NCI-H446 (cell line): ENCODE results near the gene UBE2N.
"Not testable (repeated sequence)": the region's sequence is repeated elsewhere in the genome, so short reads cannot be mapped to it uniquely, and the experiment has no call there.

ENCODE experiments used
- DNase-seq, 2 experiments: peaks; one replicate each; lab custom pipeline; 2025; lab: John Stamatoyannopoulos, UW

UBE2N gene

DNA sequence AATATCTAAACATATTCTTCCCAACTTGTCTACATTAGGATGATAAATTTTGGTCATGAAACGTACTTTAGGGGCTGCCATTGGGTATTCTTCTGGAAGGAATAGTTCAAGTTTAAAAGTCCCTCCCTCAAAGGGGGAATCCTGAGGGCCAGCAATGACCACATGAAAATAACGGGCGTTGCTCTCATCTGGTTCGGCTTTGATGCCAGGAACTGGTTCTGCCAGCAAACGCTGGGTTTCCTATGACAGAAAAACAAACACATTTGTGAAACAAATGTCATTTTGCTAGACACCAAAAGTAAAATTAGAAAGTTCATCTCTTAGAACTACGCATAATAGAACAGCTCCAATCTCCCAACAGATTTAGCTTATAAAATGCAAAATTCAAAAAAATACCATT is 30.7 kb downstream of the UBE2N start:
- DNase-seq = not testable (repeated sequence)

DNA sequence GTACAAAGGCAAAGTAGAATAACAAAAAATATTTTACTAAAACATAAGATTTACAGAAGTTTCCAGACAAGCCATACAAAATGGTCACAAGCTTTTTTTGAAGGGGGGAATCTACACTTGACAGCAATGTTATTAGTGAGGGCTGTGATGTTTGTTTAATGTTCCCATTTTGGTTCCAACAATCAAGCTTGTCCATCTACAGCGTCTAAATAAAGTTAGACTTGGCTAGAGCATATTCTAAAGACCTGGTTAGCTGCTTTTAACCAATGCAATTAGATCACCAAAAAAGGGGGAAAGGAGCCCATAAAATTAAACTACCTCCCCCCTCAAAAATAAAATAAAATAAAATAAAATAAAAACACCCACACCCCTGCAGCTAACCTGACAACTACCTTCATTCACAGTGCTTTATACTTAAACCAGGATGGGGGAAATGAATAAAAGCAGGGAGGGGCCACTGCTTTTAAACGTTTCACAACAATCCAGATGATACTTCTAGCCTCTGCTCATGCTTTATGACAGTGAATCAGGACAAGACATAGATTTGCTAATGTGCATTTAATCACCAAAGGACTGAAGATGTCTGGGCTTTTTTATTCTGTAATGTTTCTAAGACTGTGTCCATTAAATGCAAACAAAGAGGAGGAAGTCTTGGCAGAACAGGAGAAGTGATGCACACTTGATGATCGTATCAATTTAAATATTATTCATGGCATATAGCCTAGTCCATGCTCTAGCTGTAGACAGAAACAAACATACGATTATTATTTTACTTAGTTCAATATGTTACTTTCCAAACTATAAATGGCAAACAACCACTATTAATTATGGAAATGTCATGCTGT is 32.2 kb downstream of the UBE2N start:
- not testable (repeated sequence) for DNase-seq

DNA sequence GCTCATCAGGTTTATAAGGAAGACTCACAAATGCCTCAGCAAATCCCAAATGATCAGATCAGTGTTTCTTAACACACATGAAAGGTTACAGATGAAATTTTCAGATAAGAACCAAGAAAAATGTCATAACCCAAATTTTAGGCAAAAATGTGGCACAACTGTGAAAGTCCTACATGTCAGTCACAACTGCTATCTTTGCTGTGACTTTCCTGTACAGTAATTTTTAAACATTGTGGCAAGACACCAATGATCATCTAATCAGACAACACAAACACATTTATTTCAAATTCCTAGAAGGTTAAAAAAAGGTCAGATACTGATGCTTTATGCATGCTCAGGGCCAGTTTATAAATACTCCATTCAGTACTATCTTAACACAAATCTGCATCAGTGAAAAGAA is 32.9 kb downstream of the UBE2N start:
- no peak for DNase-seq

DNA sequence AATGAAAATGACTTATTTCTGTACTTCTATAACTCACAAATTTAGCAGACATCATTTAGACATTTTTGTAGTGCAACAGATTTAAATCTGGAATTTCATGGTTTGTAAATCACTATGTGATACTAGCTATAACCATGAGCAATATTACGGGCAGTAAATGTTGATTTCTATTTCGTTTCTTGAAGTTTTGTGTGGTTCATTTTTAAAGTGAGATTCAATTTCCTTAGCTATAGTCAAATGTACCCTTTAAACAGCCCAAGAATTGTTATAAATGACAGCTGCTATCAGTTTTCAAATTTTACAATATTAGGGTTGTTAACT is 33.8 kb downstream of the UBE2N start:
- DNase-seq = no peak

DNA sequence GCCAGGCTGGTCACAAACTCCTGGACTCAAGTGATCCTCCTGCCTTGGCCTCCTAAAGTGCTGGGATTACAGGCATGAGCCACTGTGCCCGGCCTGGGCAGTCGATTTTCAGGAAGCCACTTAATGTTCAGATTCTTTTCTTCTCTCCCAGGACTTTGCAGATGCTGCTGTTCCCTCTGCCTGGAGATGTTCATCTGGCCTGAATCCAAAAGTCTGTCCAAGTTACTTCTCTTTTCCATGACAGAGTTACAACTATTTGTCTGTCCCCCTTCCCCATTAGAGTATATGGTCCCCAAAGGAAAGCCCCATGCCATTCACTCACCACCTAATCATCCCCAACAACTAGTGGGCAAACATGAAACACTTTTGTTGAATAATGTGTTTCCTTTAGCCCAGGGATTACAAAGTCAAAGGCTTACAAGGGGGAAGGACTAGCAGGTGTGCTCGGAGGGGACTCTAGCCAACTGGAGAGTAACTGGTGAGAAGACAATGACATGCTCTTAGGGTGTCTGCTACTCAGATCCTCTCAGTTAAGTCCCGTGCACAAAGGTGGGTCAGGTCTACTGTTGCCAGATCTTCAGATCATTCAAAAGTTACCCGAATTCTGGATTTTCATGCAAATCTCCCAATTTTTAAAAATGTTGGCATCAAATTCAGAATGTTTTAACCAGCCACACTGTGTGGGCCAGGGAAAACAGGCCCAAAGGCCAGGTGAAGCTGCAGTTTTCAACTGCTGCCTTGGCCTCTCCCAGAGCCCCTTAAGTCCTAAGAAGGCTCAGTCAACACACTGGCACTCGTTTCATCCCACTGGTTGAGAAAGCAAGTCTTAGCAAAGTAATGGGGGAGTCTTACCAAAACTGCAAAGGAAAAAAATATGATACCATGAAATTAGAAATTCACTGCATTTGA is 34.4 kb downstream of the UBE2N start:
- DNase-seq = no peak

DNA sequence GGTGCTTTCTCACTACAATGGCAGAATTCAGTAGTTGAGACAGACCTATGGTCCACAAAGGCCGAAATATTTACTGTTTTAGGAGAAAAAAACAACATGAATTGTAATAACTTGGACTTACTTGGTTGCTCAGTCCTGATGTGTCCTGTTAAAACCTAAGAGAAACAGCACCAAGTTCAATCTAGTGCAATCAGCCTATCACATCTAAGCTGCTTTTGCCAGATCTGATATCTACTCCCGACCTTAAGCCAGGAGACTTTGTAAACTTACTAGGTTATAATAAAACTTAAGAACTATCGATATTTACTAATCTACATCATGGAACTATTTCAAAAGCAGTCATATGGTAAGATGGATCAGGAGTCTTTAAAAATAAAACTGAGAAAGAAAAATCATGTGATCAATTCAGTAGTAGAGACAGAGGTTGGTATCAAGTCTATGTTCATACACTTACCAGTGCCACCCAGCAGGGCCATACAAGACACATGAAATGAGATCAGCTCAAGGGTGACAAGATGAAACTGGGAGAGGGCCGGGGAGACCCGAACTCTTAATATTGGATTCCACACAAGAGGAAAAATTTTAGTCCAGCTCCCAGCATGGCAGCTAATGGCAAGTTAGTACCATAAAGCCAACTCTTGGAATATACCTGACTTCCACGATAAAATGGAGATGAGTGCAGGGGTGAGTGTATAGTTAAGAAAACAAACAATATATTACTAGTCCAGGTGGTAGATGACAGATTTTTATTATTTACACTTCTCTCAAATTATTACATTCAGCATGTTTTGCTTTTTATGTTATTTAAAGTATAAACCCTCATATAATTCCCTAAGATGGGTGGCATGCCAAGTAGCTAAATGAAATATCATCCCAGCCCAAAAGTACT is 36.5 kb downstream of the UBE2N start:
- DNase-seq = no peak

DNA sequence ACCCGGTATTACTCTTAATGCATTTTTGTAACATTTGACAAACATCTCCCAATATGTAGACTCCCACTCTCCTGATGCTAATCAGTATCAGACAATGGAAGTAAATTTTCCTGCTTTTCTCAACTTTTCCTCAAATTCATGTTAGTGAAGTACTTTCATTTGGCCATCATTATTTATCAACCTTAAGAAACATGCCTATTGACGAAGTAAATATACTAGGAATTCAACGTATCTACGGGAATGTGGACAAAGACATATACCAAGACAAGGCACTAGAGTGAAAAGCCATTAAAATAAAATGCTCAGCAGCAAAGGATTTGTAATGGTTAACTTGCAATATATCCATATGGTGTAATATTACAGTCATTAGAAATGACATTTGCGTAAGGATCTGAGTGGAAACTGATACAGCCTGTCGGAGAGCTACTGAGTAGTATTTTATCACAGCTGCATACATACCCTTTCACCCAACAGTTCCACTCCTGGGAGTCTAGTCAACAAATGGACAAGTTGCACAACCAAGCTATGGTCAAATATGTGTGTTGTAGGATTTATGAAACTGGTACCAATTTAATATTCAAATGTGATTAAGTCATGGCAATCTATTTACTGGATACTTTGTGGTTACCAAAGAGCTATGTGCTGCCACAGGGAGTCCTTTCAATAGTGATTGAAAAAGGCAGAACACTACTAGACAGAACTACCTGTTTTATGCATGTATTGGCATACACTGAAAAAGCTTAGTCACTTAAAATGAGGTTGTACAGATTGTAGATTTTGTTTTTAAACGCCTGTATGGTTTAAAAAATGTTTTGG is 37.6 kb downstream of the UBE2N start:
- DNase-seq = no peak

DNA sequence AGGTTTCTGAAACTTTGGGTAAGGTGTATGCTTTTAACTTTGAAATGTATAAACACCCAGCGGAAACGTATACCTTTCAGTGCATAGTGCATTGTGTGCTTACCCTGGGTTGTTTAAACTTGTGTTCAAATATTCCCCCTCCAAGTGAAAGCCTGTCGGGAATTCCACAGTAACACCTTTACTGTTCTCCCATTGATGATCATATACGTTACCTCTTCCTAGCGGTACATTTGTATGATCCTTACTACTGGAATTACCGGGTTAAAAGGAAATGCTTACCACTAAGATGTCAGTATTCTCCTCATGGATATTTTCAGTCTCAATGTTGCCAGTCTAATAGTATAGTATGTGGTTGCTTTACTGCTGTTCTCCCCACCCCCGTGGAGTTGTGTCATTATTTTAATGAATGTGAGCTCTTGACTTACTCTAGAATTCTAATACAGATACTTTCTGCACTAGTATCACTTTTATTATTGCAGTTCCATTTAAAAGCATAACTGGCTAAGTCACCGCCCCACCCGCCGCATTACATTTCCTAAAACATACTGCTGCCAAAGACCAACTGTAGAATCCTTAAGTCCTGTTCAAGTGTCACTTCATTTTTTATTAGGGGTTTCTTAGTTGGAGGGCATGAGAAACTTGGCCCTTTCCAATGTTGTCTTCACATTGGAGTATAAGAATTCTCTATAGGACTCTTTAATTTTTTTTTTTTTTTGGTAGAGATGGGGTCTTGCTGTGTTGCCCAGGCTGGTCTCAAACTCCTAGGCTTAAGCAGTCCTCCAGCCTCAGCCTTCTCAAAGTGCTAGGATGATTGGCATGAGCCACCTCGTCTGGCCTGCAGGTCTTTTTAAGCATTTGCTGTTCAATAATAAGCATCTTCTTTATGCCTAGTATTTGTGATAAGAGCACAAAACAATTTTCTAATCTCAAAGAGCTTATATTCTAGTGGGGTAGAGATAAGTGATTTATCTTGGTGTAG is 39.1 kb downstream of the UBE2N start:
- DNase-seq = no peak

DNA sequence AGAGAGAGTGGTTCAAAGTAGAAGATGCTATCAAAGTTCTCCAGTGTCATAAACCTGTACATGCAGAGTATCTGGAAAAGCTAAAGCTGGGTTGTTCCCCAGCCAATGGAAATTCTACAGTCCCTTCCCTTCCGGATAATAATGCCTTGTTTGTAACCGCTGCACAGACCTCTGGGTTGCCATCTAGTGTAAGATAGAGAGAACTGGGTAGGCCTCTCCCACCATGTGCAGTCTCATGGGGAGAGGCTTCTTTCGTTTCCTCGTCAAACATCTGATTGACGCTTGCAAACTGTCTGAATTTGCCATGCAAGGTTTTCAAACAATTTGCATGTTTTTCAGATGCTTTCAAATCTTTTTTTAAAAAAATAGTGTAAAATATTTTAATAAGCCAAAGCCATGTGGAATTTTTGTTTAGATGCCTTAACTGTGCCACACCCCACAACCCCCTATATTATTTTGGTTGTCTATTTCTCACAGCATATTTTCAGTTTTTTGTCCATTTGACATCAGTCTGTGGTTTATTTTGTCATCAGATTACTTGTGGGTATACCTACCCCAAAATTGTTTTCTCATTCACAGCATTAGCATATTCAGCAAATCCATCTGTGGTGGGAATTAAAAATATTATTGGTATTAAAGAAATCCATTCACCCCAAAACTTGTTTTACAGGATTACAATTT is 42.4 kb downstream of the UBE2N start:
- not testable (repeated sequence) for DNase-seq

DNA sequence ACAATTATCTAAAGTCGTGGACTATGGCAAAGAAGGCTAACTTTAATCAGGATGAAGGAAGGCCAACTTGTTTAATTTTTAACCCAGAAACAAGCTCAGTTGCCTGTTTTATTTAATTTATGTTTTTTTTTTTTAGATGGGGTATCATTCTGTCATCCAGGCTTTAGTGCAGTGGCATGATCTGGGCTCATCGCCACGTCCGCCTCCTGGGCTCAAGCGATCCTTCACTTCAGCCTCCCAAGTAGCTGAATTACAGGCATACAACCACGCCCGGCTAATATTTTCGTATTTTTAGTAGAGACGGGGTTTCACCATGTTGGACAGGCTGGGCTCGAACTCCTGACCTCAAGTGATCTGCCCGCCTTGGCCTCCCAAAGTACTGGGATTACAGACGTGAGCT is 44.3 kb downstream of the UBE2N start:
- no peak for DNase-seq

DNA sequence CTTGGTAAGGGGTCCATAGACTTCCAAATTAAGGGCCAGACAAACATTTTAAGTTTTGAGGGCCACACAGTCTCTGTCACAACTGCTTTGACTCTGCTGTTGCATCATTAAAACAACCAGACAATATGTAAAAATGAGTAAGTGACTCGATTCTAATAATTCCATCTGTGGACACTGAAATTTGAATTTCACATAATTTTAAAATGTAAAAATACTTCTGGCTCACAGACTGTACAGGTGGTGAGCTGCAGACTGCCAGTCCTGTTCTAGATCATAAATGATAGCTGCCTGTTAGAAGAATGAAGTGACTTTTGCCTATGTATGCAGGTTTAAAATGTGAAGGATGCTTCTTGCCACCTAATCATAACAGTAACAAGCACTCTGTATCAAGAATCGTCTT is 48.3 kb downstream of the UBE2N start:
- no peak for DNase-seq

DNA sequence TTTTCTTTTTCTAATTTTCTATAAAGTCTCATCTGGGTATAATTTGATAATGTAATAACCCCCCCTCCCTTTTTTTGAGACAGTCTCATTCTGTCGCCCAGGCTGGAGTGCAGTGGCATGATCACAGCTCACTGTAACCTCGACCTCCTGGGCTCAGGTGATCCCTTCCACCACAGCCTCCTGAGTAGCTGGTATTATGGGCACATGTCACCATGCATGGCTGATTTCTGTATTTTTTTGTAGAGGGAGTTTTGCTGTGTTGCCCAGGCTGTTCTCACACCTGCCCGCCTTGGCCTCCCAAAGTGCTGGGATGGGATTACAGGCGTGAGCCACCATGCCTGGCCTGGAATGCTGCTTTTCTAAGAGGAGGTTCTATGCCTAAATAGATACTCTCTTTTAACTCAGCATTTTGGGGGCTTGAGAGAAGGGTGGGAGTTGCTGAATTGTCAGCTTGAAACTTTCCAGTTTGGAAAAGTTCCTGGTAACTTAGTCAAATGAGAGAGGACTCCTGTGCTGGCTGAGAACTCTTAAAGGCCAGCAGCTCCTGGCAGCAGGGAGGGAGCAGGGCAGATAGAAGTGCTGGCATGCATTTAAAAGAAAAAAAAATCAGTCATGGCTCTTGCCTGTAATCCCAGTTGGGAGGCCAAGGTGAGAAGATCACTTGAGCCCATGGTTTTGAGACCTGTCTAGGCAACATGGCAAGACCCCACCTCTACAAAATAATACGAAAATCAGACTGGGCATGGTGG is 51.0 kb downstream of the UBE2N start:
- DNase-seq = no peak

DNA sequence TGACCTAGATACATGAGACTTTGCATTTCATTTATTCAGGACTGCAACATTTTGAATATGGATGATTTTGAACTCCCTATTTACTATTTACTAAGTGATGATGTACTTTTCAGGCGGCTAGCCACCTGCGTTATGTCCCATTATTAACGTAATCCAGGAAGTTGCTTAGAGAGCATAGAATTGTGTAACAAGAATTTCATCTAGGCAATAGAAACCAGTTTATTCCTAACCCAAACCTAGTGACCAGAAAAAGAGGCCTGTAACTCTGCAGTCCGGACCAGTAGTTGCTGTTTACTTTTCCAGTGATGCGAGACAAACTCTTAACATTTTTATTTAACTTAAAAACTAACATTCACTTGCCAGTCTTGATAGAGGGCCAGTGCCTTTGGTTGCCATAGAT is 51.7 kb downstream of the UBE2N start:
- DNase-seq = no peak

DNA sequence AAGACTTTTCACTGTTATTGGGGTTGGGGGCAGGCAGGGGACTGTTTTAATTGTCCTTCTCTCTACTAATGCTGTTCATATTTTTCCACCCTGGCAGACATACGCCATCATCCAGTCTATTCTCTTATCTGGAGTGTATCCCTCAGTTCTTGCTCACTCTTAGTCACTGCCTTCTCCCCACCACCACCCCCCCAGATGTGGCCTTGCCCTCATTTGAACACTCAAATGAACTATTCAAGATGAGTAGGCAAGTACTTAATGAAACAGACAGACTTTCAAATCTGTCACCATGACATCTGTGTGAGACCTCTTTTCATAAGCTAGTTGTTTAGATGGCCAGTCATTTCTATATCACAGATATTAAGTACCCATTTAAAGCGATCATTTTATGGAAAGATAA is 54.0 kb downstream of the UBE2N start:
- no peak for DNase-seq

DNA sequence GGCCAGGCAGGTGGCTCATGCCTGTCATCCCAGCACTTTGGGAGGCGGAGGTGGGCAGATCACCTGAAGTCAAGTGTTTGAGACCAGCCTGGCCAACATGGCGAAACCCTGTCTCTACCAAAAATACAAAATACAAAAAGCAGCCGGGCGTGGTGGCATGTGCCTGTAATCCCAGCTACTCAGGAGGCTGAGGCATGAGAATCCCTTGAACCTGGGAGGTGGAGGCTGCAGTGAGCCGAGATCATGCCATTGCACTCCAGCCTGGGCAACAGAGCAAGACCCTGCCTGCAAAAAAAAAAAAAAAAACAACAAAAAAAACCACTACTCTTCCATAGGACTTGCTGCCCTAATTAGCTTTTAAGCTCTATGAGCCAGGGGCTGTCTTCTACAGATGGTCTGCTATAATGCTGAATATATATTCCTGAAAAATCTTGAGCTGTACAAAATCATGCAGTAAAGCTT is 59.7 kb downstream of the UBE2N start:
- DNase-seq = not testable (repeated sequence)

DNA sequence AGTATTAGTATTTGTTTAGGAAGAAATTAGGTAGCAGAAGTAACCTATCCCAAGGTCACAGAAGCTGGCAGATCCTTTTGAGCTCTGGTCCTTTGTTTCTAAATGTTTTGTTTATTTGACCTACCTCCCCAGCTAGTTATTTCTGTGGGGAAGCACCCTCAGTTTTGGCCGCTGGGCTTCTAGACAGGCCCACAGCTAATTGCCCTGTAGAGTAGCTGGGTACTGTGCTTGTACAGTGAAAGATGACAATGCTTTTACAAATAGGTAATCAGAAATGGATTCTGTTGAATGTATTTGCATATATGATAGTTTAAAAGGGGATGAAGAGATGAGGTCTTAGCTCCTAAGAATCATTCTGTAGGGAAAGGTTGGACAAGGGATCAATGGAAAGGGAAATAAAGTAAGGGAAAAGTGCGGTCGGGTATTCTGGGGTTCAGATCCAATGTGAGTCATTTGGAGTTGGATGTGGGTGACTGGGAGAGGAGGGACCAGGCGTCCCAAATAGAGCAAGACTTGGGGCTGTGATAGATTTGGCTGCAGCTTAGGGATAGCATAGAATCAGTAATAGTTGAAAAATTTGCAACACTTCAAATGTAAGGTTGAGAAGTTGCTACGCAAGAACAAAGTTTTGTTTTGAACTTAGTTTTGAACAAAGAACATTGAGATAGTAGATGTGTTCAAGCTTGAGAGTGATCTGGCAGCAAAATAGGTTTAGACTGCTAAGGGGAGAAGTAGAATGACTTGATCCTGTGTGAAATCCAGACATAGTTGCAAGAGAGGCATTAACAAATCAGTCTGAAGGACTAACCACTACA is 60.4 kb downstream of the UBE2N start:
- DNase-seq = no peak

DNA sequence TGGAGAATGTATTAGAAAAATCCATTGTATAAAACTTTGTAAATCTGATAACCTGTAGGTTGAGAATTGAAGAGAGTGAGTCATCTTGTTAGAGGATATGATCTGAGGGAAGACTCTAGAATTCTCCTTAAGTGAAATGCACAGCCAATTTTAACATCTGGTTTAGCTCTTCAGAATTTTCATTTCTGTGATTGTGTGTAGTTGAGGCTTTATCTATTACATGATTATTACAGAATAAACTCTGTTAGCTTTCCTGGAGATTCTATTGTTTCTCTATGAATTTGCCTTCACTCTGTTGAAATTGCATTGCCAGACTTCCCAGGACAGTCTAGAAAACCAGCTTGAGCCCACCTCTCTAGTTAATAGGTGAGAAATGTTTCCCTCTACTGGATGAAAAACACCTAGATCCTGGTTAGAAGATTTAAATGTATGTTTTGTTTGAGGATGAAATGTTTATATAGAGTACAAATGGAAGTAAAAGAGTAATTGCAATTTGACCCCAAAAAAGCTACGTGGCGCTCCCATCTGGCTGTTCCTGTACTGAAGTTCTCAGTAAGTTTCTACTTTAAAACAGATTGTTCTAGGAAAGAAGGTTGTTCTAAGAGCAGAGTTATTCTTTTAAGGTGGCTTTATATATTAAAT is 61.1 kb downstream of the UBE2N start:
- DNase-seq = no peak
